Camera-type eye (tissue), 1 donor: Measurements from ENCODE around the gene KRTAP10-6. TPM values are rescaled to one million over a fixed set of nuclear protein-coding genes. Genes with fewer than 3 reads are reported as not detected.

Experiments used
- total RNA-seq: library from RNA; depleted of rRNA; stranded (reverse); fragments of >200 nt; gene quantifications from one replicate; pipeline ENCODE4 v1.2.3, GENCODE V29; 2014

The KRTAP10-6 gene, protein sequence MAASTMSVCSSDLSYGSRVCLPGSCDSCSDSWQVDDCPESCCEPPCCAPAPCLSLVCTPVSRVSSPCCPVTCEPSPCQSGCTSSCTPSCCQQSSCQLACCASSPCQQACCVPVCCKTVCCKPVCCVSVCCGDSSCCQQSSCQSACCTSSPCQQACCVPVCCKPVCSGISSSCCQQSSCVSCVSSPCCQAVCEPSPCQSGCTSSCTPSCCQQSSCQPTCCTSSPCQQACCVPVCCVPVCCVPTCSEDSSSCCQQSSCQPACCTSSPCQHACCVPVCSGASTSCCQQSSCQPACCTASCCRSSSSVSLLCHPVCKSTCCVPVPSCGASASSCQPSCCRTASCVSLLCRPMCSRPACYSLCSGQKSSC
- not detected for total RNA-seq

DNA sequence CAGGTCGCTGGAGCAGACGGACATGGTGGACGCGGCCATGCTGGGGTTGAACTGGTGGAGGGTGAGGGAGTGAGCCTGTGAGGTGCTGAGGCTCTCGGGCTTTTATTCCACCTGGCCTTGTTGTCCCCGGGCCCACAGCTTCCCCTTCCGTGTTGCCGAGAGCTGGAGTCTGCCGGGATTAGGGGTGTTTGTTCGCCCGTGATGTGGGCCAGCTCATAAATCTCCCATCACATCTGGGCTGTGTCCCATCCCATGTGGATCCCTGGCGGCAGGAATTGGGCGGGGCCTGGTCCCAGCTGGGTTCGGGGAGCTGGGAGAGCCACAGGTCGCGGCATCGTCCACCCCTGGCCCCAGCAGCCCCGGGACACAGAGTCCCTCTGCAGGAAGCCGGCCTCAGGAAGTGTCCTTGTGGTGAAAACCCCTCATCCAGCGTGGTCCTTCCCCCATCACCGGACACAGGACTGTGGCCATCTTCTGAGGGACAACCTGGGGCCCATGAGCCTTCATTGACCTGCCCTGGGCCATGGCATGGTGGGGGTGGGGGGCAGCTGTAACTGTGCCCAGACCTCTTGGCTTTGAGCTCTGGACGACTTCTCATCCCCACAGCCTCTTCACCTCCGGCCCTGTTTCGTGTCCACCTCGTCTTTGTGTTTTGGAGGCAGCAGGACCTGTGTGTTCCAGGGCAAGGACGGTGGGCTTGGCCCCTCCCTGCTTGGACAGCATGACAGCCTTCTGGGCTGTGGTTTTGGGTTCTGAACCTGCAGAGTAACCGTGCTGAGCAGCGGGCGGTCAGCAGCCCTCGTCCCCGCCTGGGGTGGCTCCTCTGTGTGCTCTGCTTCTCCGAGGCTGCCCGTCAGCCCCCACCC lies at the start of gene KRTAP10-6:
KRTAP10-6 (minus strand) TSS at position 60 of the 866 bp plus-strand sequence; CDS start at position 39, 21 bp downstream.

DNA sequence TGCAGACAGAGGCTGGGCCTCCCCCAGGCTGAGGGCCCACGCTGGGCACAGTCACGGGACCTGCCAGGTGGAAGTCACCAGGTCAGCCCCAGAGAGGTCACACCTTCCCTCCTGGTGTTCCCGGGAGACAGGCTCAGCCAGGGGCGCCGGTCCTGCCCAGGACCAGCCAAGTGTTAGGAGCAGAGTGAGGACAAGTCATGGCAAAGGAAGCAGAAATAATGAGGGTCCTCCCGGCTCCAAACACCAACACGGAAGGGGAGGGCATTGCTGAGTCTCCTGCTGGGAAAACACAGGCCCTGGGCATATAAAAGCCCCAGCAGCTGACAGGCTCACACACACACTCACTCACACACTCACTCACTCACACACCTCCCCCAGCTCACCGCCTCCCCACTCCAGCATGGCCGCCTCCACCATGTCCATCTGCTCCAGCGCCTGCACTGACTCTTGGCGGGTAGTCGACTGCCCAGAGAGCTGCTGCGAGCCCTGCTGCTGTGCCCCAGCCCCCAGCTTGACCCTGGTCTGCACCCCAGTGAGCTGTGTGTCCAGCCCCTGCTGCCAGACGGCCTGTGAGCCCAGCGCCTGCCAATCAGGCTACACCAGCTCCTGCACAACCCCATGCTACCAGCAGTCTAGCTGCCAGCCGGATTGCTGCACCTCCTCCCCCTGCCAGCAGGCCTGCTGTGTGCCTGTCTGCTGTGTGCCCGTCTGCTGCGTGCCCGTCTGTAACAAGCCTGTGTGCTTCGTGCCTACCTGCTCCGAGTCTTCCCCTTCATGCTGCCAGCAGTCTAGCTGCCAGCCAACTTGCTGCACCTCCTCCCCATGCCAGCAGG lies 44.9 kb upstream of the KRTAP10-6 start, which contains the start of gene KRTAP10-10:
KRTAP10-10 (plus strand) TSS at position 339 of the 833 bp plus-strand sequence; CDS start at position 401, 62 bp downstream.

DNA sequence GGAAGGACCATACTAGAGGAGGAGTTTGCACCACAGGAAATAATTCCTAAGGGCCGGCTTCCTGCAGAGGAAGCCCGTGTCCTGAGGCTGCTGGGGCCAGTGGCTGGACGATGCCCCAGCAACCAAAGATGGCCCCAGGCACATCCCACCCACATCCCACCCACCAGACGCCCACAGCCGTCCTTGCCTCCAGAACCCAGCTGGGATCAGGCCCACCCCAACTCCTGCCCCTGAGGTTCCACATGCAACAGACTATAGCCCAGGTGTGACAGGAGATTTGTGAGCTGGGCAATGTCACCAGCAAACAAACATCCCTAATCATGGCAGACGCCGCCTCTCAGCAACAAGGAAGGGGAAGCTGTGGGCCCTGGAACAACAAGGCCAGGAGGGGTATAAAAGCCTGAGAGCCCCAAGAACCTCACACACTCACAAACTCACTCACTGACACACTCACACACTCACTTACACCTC lies 34.4 kb upstream of the KRTAP10-6 start, which contains the start of gene KRTAP10-9:
KRTAP10-9 (plus strand) TSS at position 421 of the 471 bp plus-strand sequence. CDS start 79 bp downstream, outside the sequence.

DNA sequence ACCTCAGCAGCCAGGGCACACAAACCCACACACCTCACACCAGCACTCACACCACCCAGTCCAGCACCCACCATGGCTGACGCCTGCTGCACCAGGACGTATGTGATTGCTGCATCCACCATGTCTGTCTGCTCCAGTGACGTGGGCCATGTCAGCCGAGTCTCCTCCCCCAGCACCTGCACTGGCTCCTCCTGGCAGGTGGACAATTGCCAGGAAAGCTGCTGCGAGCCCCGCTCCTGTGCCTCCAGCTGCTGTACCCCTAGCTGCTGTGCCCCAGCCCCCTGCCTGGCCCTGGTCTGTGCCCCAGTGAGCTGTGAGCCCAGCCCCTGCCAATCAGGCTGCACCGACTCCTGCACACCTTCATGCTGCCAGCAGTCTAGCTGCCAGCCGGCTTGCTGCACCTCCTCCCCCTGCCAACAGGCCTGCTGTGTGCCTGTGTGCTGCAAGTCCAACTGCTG lies 19.8 kb upstream of the KRTAP10-6 start, which contains the start of gene KRTAP10-8:
KRTAP10-8 (plus strand) TSS at position 51 of the 458 bp plus-strand sequence; CDS start at position 73, 22 bp downstream.

DNA sequence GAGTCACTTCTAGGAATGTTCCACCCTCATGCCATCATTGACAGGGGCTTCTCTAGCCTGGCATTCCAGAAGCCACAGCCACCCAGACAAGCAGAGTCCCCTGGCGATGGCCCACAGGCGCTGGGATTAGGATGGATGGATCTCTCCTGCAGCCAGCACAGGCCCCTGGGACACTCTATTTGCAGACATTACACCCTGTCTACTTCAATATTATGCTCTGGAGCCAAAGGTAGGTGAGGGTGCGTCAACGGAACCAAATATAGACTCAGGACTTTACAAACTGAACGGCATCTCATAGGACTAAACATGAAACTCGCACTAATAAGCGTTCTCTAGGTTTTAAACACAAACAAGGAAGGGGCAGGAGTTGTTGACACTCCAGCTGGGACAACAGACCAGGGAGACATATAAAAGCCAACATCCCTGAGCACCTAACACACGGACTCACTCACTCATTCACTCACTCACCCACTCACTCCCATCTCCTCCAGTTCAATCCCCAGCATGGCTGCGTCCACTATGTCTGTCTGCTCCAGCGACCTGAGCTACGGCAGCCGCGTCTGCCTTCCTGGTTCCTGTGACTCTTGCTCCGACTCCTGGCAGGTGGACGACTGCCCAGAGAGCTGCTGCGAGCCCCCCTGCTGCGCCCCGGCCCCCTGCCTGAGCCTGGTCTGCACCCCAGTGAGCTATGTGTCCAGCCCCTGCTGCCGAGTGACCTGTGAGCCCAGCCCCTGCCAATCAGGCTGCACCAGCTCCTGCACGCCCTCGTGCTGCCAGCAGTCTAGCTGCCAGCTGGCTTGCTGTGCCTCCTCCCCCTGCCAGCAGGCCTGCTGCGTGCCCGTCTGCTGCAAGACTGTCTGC lies 8.0 kb upstream of the KRTAP10-6 start, which contains the start of gene KRTAP10-7:
KRTAP10-7 (plus strand) TSS at position 480 of the 861 bp plus-strand sequence; CDS start at position 505, 25 bp downstream.

DNA sequence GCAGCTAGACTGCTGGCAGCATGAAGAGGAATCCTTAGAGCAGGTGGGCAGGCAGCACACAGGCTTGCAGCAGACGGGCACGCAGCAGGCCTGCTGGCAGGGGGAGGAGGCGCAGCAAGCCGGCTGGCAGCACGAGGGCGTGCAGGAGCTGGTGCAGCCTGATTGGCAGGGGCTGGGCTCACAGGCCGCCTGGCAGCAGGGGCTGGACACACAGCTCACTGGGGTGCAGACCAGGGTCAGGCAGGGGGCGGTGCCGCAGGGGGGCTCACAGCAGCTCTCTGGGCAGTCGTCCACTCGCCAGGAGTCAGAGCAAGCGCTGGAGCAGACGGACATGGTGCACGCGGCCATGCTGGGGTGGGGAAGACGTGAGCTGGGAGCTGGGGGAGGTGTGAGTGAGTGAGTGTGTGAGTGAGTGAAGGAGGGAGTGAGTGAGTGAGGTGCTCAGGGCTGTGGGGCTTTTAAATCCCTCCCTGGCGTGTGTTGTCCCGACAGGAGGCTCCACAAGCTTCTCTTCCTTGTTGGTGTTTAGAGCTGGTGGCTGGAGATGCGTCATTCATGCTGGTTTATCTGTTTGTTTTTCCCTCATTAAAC lies 12.0 kb downstream of the KRTAP10-6 start, which contains the start of gene KRTAP10-5:
KRTAP10-5 (minus strand) TSS at position 374 of the 591 bp plus-strand sequence; CDS start at position 348, 26 bp downstream.

DNA sequence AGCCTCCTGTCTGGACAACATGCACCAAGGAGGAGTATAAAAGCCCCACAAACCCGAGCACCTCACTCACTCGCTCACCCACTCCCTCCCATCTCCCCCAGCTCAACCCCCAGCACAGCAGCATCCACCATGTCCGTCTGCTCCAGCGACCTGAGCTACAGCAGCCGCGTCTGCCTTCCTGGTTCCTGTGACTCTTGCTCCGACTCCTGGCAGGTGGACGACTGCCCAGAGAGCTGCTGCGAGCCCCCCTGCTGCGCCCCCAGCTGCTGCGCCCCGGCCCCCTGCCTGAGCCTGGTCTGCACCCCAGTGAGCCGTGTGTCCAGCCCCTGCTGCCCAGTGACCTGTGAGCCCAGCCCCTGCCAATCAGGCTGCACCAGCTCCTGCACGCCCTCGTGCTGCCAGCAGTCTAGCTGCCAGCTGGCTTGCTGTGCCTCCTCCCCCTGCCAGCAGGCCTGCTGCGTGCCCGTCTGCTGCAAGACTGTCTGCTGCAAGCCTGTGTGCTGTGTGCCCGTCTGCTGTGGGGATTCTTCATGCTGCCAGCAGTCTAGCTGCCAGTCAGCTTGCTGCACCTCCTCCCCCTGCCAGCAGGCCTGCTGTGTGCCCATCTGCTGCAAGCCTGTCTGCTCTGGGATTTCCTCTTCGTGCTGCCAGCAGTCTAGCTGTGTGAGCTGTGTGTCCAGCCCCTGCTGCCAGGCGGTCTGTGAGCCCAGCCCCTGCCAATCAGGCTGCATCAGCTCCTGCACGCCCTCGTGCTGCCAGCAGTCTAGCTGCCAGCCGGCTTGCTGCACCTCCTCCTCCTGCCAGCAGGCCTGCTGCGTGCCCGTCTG lies 18.5 kb downstream of the KRTAP10-6 start, which contains the start of gene KRTAP10-4:
KRTAP10-4 (plus strand) TSS at position 100 of the 827 bp plus-strand sequence; CDS start at position 130, 30 bp downstream.

DNA sequence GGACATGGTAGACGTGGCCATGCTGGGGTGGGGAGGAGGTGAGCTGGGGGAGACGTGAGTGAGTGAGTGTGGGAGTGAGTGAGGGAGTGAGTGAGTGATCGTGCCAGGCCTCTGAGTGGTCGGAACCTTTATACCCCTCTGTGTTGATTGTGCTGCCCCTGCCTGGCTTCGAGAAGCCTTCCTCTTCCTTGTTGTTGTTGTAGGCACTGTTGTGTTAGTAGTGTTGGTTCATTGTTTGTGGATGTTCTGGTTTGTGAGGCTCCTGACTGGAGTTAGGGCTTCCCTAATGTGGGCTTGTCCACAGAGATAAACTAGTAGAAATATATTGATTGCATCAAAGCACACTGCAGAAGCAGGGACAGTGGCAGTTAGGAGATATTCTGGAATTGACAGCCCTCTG lies 33.6 kb downstream of the KRTAP10-6 start, which contains the start of gene KRTAP10-3:
KRTAP10-3 (minus strand) TSS at position 101 of the 400 bp plus-strand sequence; CDS start at position 21, 80 bp downstream.

DNA sequence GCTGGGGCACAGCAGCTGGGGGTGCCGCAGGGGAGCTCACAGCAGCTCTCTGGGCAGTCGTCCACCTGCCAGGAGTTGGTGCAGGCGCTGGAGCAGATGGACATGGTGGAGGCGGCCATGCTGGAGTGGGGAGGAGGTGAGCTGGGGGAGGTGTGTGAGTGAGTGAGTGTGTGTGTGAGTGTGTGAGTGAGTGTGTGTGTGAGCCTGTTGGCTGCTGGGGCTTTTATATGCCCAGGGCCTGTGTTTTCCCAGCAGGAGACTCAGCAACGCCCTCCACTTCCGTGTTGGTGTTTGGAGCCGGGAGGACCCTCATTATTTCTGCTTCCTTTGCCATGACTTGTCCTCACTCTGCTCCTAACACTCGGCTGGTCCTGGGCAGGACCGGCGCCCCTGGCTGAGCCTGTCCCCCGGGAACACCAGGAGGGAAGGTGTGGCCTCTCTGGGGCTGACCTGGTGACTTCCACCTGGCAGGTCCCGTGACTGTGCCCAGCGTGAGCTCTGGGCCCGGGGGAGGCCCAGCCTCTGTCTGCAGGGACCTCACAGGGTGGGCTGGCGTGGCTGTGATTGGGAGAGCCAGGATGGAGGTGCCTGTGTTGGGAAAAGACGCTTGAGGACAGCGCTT lies 40.9 kb downstream of the KRTAP10-6 start, which contains the start of gene KRTAP10-2:
KRTAP10-2 (minus strand) TSS at position 166 of the 622 bp plus-strand sequence; CDS start at position 119, 47 bp downstream.

Other genes with a start within 250 kb of the KRTAP10-6 start
- gene TRPM2, start 238.9 kb downstream of the KRTAP10-6 start, total RNA-seq, result 3.0 TPM
- 3.4 TPM for gene LRRC3, start 137.0 kb downstream of the KRTAP10-6 start, total RNA-seq
- not detected for gene KRTAP10-1, start 52.3 kb downstream of the KRTAP10-6 start, total RNA-seq
- gene KRTAP10-2, start 41.0 kb downstream of the KRTAP10-6 start, total RNA-seq, result not detected
- gene KRTAP10-3, start 33.7 kb downstream of the KRTAP10-6 start, total RNA-seq, result not detected
- not detected for gene KRTAP10-4, start 18.8 kb downstream of the KRTAP10-6 start, total RNA-seq
- gene KRTAP10-5, start 11.9 kb downstream of the KRTAP10-6 start, total RNA-seq, result not detected
- not detected for gene KRTAP10-7, start 8.1 kb upstream of the KRTAP10-6 start, total RNA-seq
- gene KRTAP10-8, start 19.6 kb upstream of the KRTAP10-6 start, total RNA-seq, result not detected
- gene KRTAP10-9, start 34.6 kb upstream of the KRTAP10-6 start, total RNA-seq, result not detected
- gene KRTAP10-10, start 44.9 kb upstream of the KRTAP10-6 start, total RNA-seq, result not detected
- gene KRTAP10-11, start 53.9 kb upstream of the KRTAP10-6 start, total RNA-seq, result not detected
- not detected for gene KRTAP12-4, start 62.2 kb upstream of the KRTAP10-6 start, total RNA-seq
- gene KRTAP12-3, start 65.4 kb upstream of the KRTAP10-6 start, total RNA-seq, result not detected
- gene KRTAP12-2, start 74.4 kb upstream of the KRTAP10-6 start, total RNA-seq, result not detected
- gene KRTAP12-1, start 89.7 kb upstream of the KRTAP10-6 start, total RNA-seq, result not detected
- not detected for gene KRTAP10-12, start 104.7 kb upstream of the KRTAP10-6 start, total RNA-seq
- gene TSPEAR, start 119.1 kb upstream of the KRTAP10-6 start, total RNA-seq, result not detected
- 73.3 TPM for gene UBE2G2, start 209.3 kb upstream of the KRTAP10-6 start, total RNA-seq
- 59.3 TPM for gene SUMO3, start 225.6 kb upstream of the KRTAP10-6 start, total RNA-seq